HG02571 (cell line): ENCODE results near the gene LDB1.

Experiments
- ATAC-seq: cut with Tn5 transposase; IDR thresholded peaks from one replicate; pipeline ENCODE4 v1.9.1; 2021; ENCODE audit warnings: mild to moderate bottlenecking, moderate library complexity; ENCODE audit not compliant: unreplicated experiment

The LDB1 gene

DNA sequence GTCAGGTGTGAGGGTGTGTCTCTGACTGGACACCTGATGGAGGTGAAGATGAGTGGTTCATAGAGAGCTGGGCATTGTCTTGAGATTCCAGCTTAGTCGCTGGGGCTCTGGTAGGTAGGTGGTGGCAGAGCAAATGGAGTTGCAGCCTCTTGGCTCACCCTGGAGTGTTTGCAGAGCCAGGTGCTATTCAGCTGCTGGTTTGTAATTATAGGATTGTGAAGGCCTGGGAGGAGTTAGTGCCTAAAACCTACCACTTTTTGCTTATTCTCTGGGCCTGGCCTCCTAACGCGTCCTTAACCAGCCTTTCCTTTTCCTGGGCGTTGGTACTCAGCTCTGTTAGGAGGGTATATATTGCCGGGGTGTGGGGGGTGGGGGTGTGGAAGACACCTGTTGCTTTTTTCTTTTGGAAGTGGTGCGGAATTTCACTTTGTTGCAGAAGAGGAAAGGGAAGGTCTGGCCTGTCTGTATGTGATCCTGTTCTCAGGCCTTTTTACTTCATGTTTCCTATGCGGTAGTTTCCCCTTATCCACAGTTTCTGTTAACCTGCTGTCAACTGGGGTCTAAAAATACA is 15.9 kb upstream of the LDB1 start:
- ATAC-seq: no peak

DNA sequence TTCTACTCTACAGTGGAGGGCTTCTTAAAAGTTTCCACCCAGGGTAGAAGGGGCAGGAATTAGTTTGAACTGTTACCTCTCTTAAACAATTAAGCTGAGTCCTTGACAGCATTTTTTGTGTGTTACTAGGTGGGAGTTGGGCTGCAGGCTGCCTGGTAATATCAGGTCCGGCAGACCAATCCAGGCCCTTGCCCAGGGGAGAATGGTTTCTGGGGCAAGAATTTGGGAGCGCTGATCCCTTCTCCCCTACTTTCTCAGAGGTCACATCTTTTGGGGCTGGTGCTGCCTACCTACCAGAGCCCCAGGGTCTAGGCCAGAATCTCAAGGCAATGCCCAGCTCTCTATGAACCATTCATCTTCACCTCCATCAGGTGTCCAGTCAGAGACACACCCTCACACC is 14.2 kb upstream of the LDB1 start:
- no peak for ATAC-seq

DNA sequence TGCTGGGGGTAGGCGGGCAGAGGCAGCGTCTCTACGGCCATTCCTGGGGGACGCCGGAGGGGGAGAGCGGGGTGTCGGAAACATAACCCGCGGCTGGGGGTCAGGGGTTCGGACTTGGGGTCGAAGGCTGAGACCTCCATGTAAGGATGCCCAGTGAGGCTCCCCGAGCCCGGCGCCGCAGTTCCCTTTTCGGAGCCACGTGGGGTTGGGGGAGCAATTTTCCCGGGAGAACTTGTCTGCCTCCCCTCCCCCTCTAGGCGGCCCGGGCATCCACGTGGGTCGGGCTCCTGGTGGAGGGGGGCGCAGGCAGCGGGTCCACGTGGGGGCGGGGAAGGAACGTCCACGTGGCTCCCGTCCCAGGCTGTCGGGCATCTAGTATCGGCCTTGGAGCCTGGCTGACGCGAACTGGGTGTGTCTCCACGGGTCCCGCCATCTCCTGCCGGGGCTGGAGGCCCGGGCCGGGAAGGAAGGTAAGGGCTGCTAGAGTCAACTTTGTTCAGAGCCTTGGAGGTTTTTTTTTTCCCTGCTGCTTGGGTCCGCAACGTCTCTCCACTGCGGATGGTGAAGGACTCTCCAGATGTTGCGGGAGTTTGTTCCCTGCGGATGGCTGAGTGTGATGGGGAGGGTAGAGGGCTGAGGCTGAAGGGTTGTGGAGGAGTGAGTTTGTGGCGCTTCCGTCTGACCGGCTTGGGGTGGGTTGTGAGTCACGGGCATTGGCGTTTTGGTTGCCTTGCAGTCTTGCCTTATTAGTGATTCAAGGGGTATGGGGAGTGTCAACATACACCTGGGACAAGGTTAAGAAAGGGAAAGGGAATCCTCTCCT is 13.4 kb upstream of the LDB1 start:
- peak; percentile 5 for ATAC-seq

DNA sequence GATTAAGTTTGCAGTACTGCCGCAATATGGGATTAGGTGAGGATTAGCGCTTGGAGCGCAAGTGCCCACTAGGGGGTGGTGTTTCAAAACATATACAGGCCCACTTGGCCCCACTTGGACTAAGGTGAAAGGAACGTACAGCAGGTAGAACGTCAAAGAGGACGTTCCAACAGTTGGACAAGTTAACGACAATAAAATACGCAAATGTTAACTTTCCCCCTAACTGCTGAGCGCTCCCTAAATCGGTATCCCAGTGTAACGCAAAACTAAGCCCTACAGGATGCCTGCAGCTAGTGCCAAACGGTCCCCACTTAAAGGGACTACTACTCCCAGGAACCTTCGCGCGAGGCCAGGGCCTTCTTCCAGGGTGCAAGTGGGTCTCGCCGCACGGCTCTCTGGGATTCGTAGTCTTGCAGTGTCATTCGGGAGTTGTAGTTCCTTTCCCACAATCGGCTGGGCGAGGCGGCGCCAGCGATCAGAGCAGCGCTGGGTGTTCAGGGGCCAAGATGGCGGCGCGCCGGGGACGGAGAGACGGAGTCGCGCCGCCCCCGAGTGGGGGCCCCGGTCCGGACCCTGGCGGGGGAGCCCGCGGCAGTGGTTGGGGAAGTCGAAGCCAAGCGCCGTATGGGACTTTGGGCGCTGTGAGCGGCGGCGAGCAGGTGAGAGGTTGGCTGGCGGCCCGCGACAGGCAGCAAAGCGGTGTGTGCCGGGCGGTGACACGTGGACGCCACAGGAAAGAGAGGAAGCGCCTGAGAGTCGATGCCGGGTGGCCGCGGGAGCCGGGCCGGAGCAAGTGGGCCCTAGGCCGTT is 12.6 kb upstream of the LDB1 start, which contains the start of gene PPRC1:
Gene PPRC1 (plus strand): TSS at position 478 of the 810 bp plus-strand sequence. CDS start 29 bp downstream, at position 507.
- ATAC-seq: peak; percentile 90

DNA sequence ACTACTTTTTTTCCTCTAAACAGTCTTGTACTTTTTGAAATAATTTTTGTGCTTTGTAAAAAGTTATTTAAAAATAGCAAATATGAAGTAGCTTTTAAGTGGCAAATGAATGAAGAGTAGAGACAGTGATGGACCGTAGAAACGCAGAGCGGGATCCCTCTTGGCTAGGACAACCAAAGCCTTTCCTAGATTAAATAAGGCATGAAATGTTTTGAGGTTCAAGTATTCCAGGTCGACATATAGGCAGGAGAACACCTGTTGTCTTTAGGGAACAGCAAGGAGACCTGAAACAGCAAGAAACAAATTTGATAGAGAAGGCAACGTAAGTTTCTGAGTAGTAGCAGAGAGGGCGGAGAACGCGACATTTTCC is 12.0 kb upstream of the LDB1 start:
- ATAC-seq: no peak

DNA sequence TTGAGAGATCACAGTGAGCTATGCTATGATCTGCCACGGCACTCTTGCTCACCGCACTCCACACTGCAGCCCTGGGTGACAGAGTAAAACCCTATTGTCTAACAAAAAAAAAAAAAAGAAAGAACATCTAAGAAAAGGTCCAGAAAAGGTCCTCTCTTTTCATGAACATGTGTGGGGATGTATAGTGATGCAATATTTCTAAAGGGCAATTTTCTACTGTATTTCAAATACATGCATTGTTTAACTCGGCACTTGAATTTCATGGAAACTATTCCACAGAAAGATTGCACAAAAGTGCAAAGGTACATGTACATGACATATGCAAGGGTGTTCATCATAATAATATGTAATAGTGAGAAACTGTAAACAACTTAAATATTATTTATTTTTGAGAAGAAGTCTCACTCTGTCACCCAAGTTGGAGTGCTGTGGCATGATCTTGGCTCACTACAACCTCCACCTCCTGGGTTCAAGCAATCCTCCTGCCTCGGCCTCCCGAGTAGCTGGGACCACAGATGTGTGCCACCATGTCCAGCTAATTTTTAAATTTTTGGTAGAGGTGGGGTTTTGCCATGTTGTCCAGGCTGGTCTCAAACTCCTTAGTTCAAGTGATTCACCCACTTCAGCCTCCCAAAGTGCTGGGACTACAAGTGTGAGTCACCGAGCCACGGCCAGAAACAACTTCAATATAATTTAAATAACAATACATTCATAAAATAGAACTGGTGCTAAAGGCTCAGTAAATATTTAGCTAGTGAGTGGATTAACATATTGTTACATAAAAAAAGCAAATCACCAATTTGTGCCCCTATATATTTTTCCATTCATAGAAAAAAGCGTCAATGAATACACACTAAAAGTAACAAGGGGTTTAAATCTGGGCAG is 11.4 kb upstream of the LDB1 start:
- no peak for ATAC-seq

DNA sequence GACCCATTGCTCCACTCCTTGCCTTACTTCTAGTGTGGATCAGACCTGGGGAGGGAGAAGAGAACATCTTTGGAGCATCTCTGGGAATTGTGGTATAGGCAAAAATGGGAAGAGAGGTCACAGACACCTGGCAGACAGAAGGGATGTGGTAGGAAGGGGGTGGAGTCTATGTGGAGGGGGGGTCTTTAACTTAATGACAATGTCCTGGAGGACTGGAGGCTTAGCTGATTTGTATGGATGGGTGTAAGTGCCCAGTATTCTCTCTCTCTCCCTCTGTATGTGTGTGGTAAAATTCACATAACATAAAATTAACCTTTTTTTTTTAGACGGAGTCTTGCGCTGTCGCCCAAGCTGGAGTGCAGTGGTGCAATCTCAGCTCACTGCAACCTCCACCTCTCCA is 3.1 kb upstream of the LDB1 start:
- no peak for ATAC-seq

DNA sequence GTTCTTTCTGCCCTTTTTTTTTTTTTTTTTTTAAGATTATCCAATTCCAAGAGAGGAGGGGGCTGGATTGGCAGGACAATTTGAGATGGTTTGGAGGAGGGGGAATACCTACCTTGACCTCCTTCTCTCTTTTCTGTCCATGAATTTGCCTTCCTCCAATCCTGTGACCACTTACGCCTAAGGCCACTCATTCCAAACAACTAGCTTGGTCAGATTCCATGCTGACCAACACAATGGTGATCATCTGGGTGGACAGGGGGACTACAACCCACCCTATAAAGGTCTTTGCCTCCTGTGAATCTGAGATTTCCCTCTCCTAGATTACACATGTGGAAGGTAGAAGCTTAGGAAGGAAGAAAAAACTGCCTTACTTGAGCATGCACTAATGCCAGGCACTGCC is 2.3 kb upstream of the LDB1 start:
- ATAC-seq: no peak

DNA sequence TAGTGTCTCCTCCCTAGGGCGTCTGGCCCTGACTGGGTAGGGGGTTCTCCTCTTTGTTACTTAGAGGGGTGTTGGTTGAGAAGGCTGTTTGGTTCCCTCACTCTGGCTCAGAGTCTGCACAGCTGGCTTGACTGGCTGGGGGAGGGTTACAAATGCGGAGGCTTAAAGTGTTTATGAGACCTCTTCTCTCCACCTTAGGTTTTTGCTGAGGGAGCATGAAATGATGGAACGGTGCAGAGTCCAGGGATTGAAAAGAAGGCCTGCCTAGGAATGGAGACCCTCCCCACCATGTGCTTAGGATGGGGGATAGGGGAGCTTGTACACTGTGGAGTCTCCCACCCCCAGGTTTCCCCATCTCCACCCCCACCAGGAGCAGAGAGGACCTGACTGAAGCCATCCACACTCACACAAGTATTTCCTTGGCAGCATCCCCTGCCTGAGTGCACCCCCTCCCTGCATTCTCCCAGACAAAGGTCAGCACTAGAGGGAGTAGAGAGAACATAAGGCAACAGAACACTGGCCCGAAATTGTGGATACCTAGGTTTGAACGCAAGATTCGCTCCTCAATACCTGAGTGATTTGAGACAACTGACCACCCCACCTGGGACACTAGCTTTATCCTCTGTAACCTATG is 1.7 kb upstream of the LDB1 start:
- no peak for ATAC-seq

DNA sequence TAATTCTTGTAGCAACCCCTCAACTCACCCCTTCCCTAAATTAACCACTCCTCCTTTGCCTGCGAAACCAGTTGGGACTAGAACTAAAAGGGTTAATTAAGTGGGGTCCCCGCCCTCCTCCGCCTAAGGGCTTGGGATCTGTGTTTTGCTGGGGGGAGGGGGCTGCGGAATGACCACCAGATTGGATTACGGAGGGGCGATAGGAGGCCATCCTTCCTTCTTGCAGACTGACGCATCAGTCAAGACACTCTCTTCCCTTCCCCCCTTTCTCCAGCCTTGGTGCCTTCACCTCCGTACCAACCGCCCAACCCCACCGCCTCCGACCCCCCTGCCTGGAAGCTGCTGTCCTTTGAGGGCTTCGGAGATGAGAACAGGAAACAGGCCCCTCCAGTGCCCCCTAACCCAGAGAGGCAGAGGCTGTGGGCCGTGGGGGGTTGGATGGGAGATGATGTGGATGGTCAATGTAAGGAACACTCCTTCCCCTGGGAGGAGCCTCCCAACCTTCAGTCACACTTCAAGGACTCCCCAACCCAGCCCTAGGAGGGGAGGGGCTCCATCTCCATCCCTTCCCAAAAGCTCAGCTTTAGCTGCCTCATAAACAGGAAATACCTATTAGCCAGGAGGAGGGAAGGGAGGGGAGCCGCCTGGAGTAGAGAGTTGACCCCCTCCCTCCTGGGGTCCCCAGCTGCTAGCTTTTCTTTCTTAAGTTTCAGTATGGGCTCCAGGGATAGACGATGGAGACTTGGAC is 997 bp upstream of the LDB1 start:
- ATAC-seq: no peak

DNA sequence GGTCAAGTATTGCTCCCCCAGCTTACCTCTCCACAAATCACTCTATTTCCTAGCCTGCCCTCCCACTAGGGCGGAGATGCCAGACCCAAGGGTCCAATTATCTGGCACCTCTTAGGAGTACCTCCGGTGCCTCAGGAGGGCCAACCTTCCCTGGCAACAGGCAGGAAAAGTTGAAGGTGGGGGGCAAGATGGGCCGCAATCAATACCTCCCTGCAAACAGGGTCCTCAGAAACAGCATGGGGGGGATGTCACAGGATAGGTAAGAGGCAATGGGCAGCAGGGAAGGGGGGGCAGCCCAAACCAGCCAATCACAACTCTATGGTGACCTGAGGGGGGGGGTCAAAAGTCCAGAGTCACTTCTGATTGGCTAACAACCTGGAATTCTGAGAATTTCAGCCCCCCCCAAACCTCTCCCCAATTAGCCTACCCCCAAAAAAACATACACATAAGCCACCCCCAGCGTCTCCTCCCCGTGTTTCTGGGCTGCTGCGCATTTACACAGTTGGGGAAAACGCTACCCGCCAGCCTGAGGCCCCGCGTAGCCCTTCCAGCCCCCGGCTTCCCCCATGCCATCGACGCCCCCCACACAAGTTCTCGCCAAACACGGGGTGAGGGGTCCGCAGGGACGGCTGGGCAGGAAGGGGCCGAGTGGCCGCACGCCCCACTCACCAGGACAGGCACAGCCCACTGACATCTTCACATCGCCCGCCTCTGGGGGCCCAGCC is 589 bp downstream of the LDB1 start:
- no peak for ATAC-seq

DNA sequence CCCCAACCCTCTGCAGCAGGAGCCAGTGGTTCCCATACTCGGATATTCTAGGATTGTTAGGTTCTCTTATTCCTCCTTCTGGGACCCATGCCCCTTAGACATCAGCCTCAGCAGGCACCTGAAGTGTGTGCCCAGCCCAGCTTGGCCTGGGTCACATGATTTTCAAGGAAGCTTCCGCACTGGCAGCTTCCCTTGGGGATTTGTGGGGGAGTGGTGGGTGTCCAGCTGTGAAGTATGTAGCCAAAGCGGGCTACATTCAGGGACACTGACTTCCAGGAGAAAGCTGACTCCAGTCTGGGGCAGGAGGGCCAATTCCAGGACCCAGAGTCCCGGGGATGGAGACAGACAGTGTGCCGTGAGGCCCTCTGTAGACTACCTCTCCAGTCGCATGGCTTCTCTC is 1.3 kb downstream of the LDB1 start:
- no peak for ATAC-seq

DNA sequence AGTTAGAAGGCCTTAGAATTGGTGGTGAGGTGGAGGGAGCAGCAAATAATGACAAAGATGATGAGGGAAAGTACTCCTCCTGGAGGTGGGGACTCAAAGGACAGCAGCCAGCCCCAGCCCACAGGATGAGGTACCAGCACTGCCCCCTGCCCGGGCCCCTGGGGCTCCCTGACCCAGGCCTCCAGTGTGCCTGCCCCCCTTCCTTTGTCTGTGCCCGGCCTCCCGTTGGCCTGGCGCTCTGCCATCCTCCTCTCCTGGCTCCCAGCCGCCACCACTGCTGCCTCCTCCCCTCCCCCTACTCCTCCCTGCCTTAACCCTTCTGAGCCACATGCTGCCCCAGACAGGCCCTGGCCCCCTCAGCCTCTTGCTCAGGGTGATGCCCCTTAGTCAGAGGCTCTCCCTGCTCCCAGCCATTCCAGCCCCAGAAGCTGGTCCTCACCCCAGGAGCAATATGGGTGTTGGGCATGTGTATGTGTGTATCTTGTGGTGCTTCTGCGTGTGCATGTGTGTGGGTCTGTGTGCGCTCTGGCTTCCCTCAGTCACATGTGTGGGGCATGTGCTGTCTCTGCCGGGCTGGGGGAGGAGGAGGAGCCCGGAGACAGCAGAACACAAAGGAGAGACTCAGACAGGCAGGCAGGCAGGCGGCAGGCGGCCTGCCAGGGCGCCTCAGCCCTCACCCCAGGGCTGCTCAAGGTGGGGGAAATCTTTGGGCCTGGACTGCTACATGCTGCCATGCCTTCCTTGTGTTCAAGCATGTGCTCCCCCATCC is 2.6 kb downstream of the LDB1 start:
- ATAC-seq: no peak

DNA sequence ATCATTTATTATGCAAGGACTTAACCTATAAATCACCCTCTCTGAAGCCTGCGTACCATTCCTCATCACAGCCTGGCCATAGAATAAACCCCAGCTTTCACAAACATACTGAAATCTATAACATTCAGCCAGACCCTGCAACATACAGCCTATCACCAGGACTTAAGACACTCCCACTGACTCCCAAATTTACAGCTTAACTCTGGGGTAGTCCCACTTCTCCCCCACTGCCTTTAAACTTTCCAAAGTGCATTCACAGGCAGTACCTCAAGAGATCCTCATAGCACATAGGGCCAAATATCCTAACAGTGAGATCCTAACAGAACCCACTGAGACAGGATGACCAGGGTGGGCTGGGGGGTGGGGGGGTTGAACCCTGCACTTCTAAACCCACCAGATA is 3.5 kb downstream of the LDB1 start:
- ATAC-seq: no peak

DNA sequence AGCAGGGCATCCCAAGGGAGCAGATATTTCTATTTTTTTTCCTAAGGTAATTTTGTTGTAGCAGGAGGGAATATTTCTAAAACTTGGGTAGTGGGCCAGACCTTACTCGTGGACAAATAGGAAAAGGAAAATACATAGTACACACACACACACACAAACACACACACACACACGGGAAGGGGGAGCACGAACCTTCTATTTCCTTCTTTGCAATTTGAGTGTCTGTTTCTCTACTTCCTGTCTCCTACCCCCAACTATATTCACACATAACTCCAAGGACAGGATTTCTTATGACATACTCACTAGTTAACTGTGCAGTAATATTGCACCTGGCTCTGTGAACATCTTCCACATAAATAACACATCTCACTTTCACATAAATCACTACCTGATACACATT is 4.4 kb downstream of the LDB1 start:
- ATAC-seq: no peak

DNA sequence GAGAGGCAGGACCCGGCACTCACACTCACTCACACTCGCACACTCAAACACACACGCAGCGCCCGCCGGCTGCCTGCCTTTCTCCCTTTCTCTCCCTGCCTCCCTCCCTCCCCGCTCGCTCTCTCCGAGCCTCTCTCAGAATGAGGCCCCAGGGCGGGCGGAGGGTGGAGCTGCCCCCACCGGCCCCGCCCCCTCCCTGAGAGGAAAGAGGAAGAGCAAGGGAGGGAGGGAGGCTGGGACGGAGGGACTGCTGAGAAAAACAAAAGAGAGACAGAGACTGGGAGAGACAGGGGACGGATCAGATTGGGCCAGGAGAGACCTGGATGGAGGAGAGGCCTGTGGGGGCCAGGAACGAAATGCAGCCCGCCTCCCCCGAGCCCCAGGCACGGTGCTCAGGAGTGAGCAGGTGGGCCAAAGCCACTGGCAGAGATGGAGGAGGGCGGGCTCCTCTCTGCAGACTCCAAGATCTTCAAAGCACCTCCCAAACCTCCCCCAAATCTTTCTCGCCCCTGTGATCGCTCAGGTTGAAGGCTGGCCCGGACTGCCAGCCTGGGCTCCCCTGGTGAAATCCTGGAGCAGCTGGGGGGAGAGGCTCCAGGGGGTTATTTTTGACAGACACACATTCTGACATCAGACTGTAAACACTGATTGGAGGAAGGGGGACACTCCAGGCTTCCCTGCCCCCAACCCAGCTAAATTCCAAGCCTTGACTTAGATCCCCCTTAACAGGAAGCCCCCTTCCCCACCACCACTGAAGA is 5.1 kb downstream of the LDB1 start:
- peak; percentile 69 for ATAC-seq
